ENCODE measurements around the gene SIX2. TPM values are rescaled to one million over a fixed set of nuclear protein-coding genes. Genes with fewer than 3 reads are reported as not detected.
"Not testable (repeated sequence)": the region's sequence is repeated elsewhere in the genome, so short reads cannot be mapped to it uniquely, and the experiment has no call there.

SIX2 gene
- total RNA-seq, 1 donor from 2014 or later = 45.9 TPM

- TF ChIP-seq, protein P1, sequence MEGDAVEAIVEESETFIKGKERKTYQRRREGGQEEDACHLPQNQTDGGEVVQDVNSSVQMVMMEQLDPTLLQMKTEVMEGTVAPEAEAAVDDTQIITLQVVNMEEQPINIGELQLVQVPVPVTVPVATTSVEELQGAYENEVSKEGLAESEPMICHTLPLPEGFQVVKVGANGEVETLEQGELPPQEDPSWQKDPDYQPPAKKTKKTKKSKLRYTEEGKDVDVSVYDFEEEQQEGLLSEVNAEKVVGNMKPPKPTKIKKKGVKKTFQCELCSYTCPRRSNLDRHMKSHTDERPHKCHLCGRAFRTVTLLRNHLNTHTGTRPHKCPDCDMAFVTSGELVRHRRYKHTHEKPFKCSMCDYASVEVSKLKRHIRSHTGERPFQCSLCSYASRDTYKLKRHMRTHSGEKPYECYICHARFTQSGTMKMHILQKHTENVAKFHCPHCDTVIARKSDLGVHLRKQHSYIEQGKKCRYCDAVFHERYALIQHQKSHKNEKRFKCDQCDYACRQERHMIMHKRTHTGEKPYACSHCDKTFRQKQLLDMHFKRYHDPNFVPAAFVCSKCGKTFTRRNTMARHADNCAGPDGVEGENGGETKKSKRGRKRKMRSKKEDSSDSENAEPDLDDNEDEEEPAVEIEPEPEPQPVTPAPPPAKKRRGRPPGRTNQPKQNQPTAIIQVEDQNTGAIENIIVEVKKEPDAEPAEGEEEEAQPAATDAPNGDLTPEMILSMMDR (IDR thresholded peaks at IDR 0.05) = no peak
- peaks cover 4% of the 10 kb centered on the region for H3K27me3 Mint-ChIP-seq (ENCODE audit: unreplicated experiment)
- H3K9me3 Mint-ChIP-seq (ENCODE audit: unreplicated experiment) = no peaks in the 10 kb centered on the region
- no peak overlapping the region for H3K27ac Mint-ChIP-seq (ENCODE audit: unreplicated experiment)
- H3K4me1 Mint-ChIP-seq (ENCODE audit: unreplicated experiment) = peaks cover 20% of the 10 kb centered on the region
- H3K36me3 Mint-ChIP-seq (ENCODE audit: unreplicated experiment) = no peaks in the 10 kb centered on the region
- no peak for DNase-seq (ENCODE audit: extremely low spot score, unreplicated experiment)
- no peak overlapping the region for H3K4me3 Mint-ChIP-seq (ENCODE audit: unreplicated experiment)
Measured at GRCh38 chr2:45042401-45042800, 33.1 kb upstream of the SIX2 start.

- peaks cover 6% of the 10 kb centered on the region for H3K4me1 Mint-ChIP-seq (ENCODE audit: unreplicated experiment)
- no peak overlapping the region for H3K27ac Mint-ChIP-seq (ENCODE audit: unreplicated experiment)
- DNase-seq (ENCODE audit: extremely low spot score, unreplicated experiment) = no peak
- no peaks in the 10 kb centered on the region for H3K36me3 Mint-ChIP-seq (ENCODE audit: unreplicated experiment)
- TF ChIP-seq, protein P1 (IDR thresholded peaks at IDR 0.05) = no peak
- H3K9me3 Mint-ChIP-seq (ENCODE audit: unreplicated experiment) = no peaks in the 10 kb centered on the region
- peaks cover 4% of the 10 kb centered on the region for H3K27me3 Mint-ChIP-seq (ENCODE audit: unreplicated experiment)
- no peak overlapping the region for H3K4me3 Mint-ChIP-seq (ENCODE audit: unreplicated experiment)
Measured at GRCh38 chr2:45040786-45041185, 31.5 kb upstream of the SIX2 start.

DNA sequence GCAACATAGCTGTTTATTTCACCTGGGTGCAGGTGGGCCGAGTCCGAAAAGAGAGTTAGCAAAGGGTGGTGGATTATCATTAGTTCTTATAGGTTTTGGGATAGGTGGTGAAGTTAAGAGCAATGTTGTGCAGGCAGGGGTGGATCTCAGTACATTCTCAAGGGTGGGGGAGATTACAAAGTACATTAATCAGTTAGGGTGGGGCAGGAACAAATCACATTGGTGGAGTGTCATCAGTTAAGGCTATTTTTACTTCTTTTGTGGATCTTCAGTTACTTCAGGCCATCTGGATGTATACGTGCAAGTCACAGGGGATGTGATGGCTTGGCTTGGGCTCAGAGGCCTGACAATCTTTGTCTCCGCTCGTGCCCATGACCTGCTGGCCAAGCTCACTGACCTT is 30.6 kb upstream of the SIX2 start:
- H3K4me1 Mint-ChIP-seq (ENCODE audit: unreplicated experiment); H3K27me3 Mint-ChIP-seq (ENCODE audit: unreplicated experiment); DNase-seq (ENCODE audit: extremely low spot score, unreplicated experiment); H3K9me3 Mint-ChIP-seq (ENCODE audit: unreplicated experiment); H3K27ac Mint-ChIP-seq (ENCODE audit: unreplicated experiment); H3K4me3 Mint-ChIP-seq (ENCODE audit: unreplicated experiment); H3K36me3 Mint-ChIP-seq (ENCODE audit: unreplicated experiment): not testable (repeated sequence)

GRCh38 chr2:45038861-45039260 is 29.6 kb upstream of the SIX2 start:
- H3K27me3 Mint-ChIP-seq (ENCODE audit: unreplicated experiment); H3K9me3 Mint-ChIP-seq (ENCODE audit: unreplicated experiment); H3K27ac Mint-ChIP-seq (ENCODE audit: unreplicated experiment); H3K4me3 Mint-ChIP-seq (ENCODE audit: unreplicated experiment); H3K4me1 Mint-ChIP-seq (ENCODE audit: unreplicated experiment); H3K36me3 Mint-ChIP-seq (ENCODE audit: unreplicated experiment); DNase-seq (ENCODE audit: extremely low spot score, unreplicated experiment): not testable (repeated sequence)

DNA sequence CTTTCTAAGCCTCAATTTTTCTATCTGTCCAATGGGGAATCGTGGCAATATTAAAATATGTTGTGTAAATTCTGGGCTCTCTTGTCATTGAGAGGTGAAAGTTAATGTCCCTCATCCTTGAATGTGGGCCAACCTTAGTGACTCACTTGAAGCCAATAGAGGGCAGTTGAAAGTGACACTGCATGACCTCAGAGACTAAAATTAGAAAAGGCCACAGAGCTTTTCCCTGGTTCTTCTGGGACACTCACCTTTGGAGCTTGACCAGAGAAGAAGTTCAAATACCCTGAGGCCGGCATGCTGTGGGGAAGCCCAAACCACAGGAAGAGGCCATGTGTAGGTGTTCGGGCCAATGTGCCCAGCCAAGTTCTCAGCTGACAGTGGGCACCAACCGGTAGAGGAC is 24.1 kb upstream of the SIX2 start:
- H3K36me3 Mint-ChIP-seq (ENCODE audit: unreplicated experiment) = no peaks in the 10 kb centered on the region
- no peak overlapping the region for H3K4me3 Mint-ChIP-seq (ENCODE audit: unreplicated experiment)
- no peaks in the 10 kb centered on the region for H3K9me3 Mint-ChIP-seq (ENCODE audit: unreplicated experiment)
- no peaks in the 10 kb centered on the region for H3K27me3 Mint-ChIP-seq (ENCODE audit: unreplicated experiment)
- DNase-seq (ENCODE audit: extremely low spot score, unreplicated experiment) = no peak
- H3K4me1 Mint-ChIP-seq (ENCODE audit: unreplicated experiment) = peaks cover 12% of the 10 kb centered on the region
- no peak overlapping the region for H3K27ac Mint-ChIP-seq (ENCODE audit: unreplicated experiment)
- TF ChIP-seq, protein P1 (IDR thresholded peaks at IDR 0.05) = no peak

- no peak for DNase-seq (ENCODE audit: extremely low spot score, unreplicated experiment)
- Mint-ChIP-seq H3K4me1 (ENCODE audit: unreplicated experiment) (peaks cover 14% of the 10 kb centered on the region), H3K9me3 (ENCODE audit: unreplicated experiment) (no peaks in the 10 kb centered on the region), H3K27me3 (ENCODE audit: unreplicated experiment) (no peaks in the 10 kb centered on the region), H3K36me3 (ENCODE audit: unreplicated experiment) (no peaks in the 10 kb centered on the region), H3K4me3 (ENCODE audit: unreplicated experiment) (no peak overlapping the region), H3K27ac (ENCODE audit: unreplicated experiment) (no peak overlapping the region)
- TF ChIP-seq, protein P1 (IDR thresholded peaks at IDR 0.05) = no peak
Measured at GRCh38 chr2:45031028-45031427, 21.8 kb upstream of the SIX2 start.
